Neural progenitor cell (in vitro differentiated cells): Measurements from ENCODE around the gene ATG10.

Experiments
- CTCF ChIP-seq: fragments of 200-600 bp; sonication (generic); IDR thresholded peaks from 2 replicates; pipeline ENCODE4 v1.5.1; 2017; ENCODE audit warnings: antibody characterized with exemption, mild to moderate bottlenecking
- EZH2 ChIP-seq: fragments of 200-600 bp; sonication (generic); IDR thresholded peaks from 2 replicates; pipeline ENCODE4 v1.6.1; 2017; ENCODE audit warnings: antibody characterized with exemption, mild to moderate bottlenecking, moderate library complexity
- EZH2phosphoT487 ChIP-seq: fragments of 200-600 bp; sonication (generic); IDR thresholded peaks from 2 replicates; pipeline ENCODE4 v1.6.1; 2017; ENCODE audit warnings: antibody characterized with exemption

- TF ChIP-seq CTCF = no peak
- TF ChIP-seq EZH2phosphoT487 = no peak
- TF ChIP-seq EZH2 = no peak
Observed at GRCh38 chr5:82257729-82258128, 285.9 kb downstream of the ATG10 start.
